ENCODE data around the gene SLC10A4.

DNA sequence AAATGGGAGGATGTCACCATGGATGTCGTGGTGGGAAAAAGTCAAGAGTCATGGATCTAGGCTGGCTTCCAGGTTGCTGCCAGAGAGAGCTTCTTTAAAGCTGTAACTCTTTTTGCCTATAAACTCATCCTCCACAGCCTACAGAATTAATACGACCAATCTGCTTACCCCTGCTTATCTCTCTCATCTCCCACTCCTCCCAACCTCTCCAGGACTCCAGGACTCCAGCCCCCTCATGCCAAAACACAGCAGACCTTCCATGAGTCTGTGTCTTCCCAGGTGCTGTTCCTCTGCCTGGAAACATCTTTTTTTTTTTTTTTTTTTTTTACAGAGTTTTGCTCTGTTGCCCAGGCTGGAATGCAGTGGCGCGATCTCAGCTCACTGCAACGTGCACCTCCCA lies 15.3 kb upstream of the SLC10A4 start:
- TF ChIP-seq, protein P1, sequence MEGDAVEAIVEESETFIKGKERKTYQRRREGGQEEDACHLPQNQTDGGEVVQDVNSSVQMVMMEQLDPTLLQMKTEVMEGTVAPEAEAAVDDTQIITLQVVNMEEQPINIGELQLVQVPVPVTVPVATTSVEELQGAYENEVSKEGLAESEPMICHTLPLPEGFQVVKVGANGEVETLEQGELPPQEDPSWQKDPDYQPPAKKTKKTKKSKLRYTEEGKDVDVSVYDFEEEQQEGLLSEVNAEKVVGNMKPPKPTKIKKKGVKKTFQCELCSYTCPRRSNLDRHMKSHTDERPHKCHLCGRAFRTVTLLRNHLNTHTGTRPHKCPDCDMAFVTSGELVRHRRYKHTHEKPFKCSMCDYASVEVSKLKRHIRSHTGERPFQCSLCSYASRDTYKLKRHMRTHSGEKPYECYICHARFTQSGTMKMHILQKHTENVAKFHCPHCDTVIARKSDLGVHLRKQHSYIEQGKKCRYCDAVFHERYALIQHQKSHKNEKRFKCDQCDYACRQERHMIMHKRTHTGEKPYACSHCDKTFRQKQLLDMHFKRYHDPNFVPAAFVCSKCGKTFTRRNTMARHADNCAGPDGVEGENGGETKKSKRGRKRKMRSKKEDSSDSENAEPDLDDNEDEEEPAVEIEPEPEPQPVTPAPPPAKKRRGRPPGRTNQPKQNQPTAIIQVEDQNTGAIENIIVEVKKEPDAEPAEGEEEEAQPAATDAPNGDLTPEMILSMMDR (IDR thresholded peaks at IDR 0.05) = no peak
- no peak for TF ChIP-seq POLR2A (IDR thresholded peaks at IDR 0.05)
